Panc1 (cell line): ENCODE data around the gene BMP7. TPM values are rescaled to one million over a fixed set of nuclear protein-coding genes. Genes with fewer than 3 reads are reported as not detected.

Experiments
- ATAC-seq: fragments of 200-7000 bp; cut with Tn5 transposase; 2 replicates; pipeline ENCODE4 v1.9.1; 2020; ENCODE audit warnings: mild to moderate bottlenecking, moderate library complexity
- BruUV-seq: library from RNA; stranded (reverse); fragments of 400-500 nt; replicated peaks from 2 replicates; lab custom pipeline; 2021; lab: Mats Ljungman, UMichigan
- CTCF ChIA-PET: fragments of 300-600 bp; sonication (Branson Sonifier 250); formaldehyde crosslinking; loops from one replicate; lab custom pipeline; 2022; ENCODE audit warnings: antibody characterized with exemption; lab: Charles Lee
- POLR2A ChIA-PET: fragments of 300-600 bp; sonication (Branson Sonifier 250); formaldehyde crosslinking; loops from one replicate; lab custom pipeline; 2022; ENCODE audit warnings: antibody characterized with exemption; lab: Charles Lee
- DNase-seq: peaks from one replicate; pipeline ENCODE4 v3.0.0-alpha.2; 2010; ENCODE audit warnings: low read depth, low spot score
- H3K27ac ChIP-seq: 2 replicates; pipeline ENCODE4 v1.5.1; 2011; ENCODE audit warnings: mild to moderate bottlenecking, low read length, inconsistent platforms
- H3K27me3 ChIP-seq: fragments of 200-500 bp; sonication (Bioruptor generic); 2 replicates; pipeline ENCODE4 v1.6.0; 2014; ENCODE audit warnings: low read length, inconsistent platforms; ENCODE audit not compliant: control insufficient read depth, insufficient read depth
- H3K36me3 ChIP-seq: fragments of 200-500 bp; sonication (Bioruptor generic); 2 replicates; pipeline ENCODE4 v1.5.1; 2014; ENCODE audit warnings: inconsistent platforms, mild to moderate bottlenecking, low read length, moderate library complexity; ENCODE audit not compliant: control insufficient read depth, insufficient read depth
- H3K4me1 ChIP-seq: 2 replicates; pipeline ENCODE4 v1.5.1; 2011; ENCODE audit warnings: inconsistent platforms, mild to moderate bottlenecking, low read length, moderate library complexity; ENCODE audit not compliant: control insufficient read depth, insufficient read depth
- H3K4me3 ChIP-seq, 2 experiments: 2 replicates each; pipeline ENCODE4 v1.5.1; 2011 to 2012; ENCODE audit warnings: low read depth in 2 of 2, low read length in 2 of 2, mild to moderate bottlenecking in 2 of 2, inconsistent platforms in 1 of 2, moderate library complexity in 1 of 2
- H3K9me3 ChIP-seq: fragments of 200-500 bp; sonication (Bioruptor generic); 2 replicates; pipeline ENCODE4 v1.5.1; 2014; ENCODE audit warnings: low read depth, mild to moderate bottlenecking, inconsistent platforms, low read length, moderate library complexity; ENCODE audit not compliant: control insufficient read depth, insufficient read depth
- POLR2AphosphoS5 ChIP-seq: IDR thresholded peaks from 2 replicates; pipeline ENCODE4 v1.6.1; 2012; ENCODE audit warnings: mild to moderate bottlenecking, low read depth, low read length, moderate library complexity
- SIN3A ChIP-seq: IDR thresholded peaks from 2 replicates; pipeline ENCODE4 v1.6.1; 2012; ENCODE audit warnings: low read depth, mild to moderate bottlenecking, low read length, moderate library complexity, borderline replicate concordance; ENCODE audit not compliant: insufficient read depth
- TCF7L2 ChIP-seq: IDR thresholded peaks from 2 replicates; pipeline ENCODE4 v1.6.1; 2011; ENCODE audit warnings: mild to moderate bottlenecking, low read depth, low read length, inconsistent platforms
- in situ Hi-C: cut with HindIII; loops from 2 replicates; pipeline ENCODE4 v1.10.0; 2016; ENCODE audit warnings: low sequenced_read_pairs, low pct_unique_long_range_greater_than_20kb
- intact Hi-C: fragments of 100-400 bp; cut with micrococcal nuclease; formaldehyde crosslinking; loops from one replicate; pipeline ENCODE4 v1.10.0; 2022; ENCODE audit not compliant: unreplicated experiment
- total RNA-seq: library from RNA; stranded (reverse); gene quantifications from one replicate; pipeline ENCODE4 v1.2.1, GENCODE V29; 2021; ENCODE audit not compliant: unreplicated experiment
- TF ChIP-seq, protein P1 (sequence below): fragments of 450-650 bp; IDR thresholded peaks from 2 replicates; pipeline ENCODE4 v1.5.1; 2017; ENCODE audit warnings: mild to moderate bottlenecking
- TF ChIP-seq, protein P2 (sequence below), 2 experiments: IDR thresholded peaks; 2 replicates each; pipeline ENCODE4 v1.6.1; 2011 to 2012; ENCODE audit warnings: low read depth in 2 of 2, control low read depth in 1 of 2, low read length in 1 of 2, mild to moderate bottlenecking in 1 of 2, moderate library complexity in 1 of 2; ENCODE audit not compliant: insufficient read depth in 1 of 2

BMP7 gene
- total RNA-seq, 1 experiment from 2014 or later = 11.5 TPM

DNA sequence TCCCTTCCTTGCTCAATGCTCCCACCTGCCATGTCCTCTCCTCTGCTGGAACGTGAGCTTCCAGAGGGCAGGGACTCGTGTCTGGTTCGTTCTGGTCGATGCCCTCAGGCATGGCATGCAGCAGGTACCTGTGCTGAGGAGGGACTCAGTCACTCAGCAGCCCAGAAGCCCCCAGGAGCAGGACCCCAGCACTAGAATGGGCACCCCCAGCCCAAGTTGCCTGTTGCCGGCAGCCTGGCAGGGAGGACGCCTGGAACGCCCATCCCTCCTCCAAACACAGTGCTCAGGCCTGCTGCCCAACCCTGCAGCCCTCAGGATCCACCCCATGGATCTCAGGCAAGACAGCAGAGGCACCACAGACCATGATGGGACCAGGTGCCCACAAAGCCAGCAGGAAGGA, 40.6 kb downstream of the BMP7 start:
- no peaks in the 10 kb centered on the region for H3K27me3 ChIP-seq
- H3K27ac ChIP-seq = no peak overlapping the region
- TF ChIP-seq, protein P1, sequence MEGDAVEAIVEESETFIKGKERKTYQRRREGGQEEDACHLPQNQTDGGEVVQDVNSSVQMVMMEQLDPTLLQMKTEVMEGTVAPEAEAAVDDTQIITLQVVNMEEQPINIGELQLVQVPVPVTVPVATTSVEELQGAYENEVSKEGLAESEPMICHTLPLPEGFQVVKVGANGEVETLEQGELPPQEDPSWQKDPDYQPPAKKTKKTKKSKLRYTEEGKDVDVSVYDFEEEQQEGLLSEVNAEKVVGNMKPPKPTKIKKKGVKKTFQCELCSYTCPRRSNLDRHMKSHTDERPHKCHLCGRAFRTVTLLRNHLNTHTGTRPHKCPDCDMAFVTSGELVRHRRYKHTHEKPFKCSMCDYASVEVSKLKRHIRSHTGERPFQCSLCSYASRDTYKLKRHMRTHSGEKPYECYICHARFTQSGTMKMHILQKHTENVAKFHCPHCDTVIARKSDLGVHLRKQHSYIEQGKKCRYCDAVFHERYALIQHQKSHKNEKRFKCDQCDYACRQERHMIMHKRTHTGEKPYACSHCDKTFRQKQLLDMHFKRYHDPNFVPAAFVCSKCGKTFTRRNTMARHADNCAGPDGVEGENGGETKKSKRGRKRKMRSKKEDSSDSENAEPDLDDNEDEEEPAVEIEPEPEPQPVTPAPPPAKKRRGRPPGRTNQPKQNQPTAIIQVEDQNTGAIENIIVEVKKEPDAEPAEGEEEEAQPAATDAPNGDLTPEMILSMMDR = no peak
- TF ChIP-seq SIN3A = no peak
- no peak for TF ChIP-seq POLR2AphosphoS5
- TF ChIP-seq TCF7L2 = no peak
- TF ChIP-seq, protein P2, sequence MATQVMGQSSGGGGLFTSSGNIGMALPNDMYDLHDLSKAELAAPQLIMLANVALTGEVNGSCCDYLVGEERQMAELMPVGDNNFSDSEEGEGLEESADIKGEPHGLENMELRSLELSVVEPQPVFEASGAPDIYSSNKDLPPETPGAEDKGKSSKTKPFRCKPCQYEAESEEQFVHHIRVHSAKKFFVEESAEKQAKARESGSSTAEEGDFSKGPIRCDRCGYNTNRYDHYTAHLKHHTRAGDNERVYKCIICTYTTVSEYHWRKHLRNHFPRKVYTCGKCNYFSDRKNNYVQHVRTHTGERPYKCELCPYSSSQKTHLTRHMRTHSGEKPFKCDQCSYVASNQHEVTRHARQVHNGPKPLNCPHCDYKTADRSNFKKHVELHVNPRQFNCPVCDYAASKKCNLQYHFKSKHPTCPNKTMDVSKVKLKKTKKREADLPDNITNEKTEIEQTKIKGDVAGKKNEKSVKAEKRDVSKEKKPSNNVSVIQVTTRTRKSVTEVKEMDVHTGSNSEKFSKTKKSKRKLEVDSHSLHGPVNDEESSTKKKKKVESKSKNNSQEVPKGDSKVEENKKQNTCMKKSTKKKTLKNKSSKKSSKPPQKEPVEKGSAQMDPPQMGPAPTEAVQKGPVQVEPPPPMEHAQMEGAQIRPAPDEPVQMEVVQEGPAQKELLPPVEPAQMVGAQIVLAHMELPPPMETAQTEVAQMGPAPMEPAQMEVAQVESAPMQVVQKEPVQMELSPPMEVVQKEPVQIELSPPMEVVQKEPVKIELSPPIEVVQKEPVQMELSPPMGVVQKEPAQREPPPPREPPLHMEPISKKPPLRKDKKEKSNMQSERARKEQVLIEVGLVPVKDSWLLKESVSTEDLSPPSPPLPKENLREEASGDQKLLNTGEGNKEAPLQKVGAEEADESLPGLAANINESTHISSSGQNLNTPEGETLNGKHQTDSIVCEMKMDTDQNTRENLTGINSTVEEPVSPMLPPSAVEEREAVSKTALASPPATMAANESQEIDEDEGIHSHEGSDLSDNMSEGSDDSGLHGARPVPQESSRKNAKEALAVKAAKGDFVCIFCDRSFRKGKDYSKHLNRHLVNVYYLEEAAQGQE (IDR thresholded peaks at IDR 0.05; ENCODE audit: insufficient read depth in 1 of 2, low read depth in 2 of 2, low read length in 1 of 2) = no peak
- ATAC-seq (no peak), DNase-seq (no peak)
- no peak overlapping the region for H3K4me3 ChIP-seq
- intact Hi-C loops (no loop called here), in situ Hi-C loops (no loop called here)
- POLR2A ChIA-PET = no interaction called here
- no TSS peak for BruUV-seq
- no peaks in the 10 kb centered on the region for H3K9me3 ChIP-seq
- no peaks in the 10 kb centered on the region; the same call in 1 of the 2 replicates for H3K4me1 ChIP-seq
- CTCF ChIA-PET = no interaction called here
- H3K36me3 ChIP-seq = no peaks in the 10 kb centered on the region

DNA sequence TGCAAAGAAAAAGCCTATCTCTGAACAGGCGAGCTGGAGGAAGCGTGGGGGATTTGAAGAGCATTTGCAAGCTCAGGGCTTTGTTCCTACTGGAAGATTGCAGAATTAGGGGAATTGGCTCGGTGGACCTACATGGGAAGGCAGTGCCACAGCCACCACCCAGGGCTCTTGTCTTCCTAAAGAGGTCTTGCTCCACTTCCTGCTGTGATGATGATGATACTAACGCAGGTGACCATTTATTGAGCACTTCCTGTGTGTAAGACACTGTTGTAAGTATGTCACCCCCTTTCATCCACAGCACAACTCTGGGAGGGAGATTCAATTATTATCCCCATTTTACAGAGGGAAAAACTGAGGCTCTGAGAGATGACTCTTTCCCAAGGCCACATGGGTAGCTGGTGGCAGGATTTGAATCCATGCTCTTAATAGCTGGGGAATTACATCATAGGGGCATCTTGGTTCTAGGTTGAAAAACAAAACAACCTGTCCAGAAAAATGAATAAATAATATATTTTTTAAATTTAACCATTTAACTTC, 41.2 kb downstream of the BMP7 start:
- ChIA-PET CTCF (no interaction called here), POLR2A (no interaction called here)
- no peak for DNase-seq
- in situ Hi-C loops = no loop called here
- Histone ChIP-seq H3K4me1 (no peaks in the 10 kb centered on the region; the same call in 1 of the 2 replicates), H3K27ac (no peak overlapping the region), H3K27me3 (no peaks in the 10 kb centered on the region), H3K36me3 (no peaks in the 10 kb centered on the region), H3K4me3 (no peak overlapping the region), H3K9me3 (no peaks in the 10 kb centered on the region)
- intact Hi-C loops = no loop called here
- ATAC-seq = no peak
- TF ChIP-seq, protein P2 (IDR thresholded peaks at IDR 0.05; ENCODE audit: insufficient read depth in 1 of 2, low read depth in 2 of 2, low read length in 1 of 2) = no peak
- TF ChIP-seq, protein P1 = no peak
- TF ChIP-seq SIN3A (no peak), TCF7L2 (no peak), POLR2AphosphoS5 (no peak)
- no TSS peak for BruUV-seq
